Ishikawa (cell line): ENCODE results near the gene WHRN.

Experiments used
- CEBPB ChIP-seq: IDR thresholded peaks from 2 replicates; pipeline ENCODE4 v1.6.1; 2012
- EGR1 ChIP-seq: IDR thresholded peaks from 2 replicates; pipeline ENCODE4 v1.6.1; 2012
- EP300 ChIP-seq: IDR thresholded peaks from 2 replicates; pipeline ENCODE4 v1.6.1; 2012; ENCODE audit warnings: borderline replicate concordance
- FOXM1 ChIP-seq: IDR thresholded peaks from 2 replicates; pipeline ENCODE4 v1.6.1; 2012; ENCODE audit warnings: low read depth, borderline replicate concordance
- MAX ChIP-seq: IDR thresholded peaks from 2 replicates; pipeline ENCODE4 v1.6.1; 2012
- RAD21 ChIP-seq: IDR thresholded peaks from 2 replicates; pipeline ENCODE4 v1.6.1; 2012; ENCODE audit warnings: low read depth
- REST ChIP-seq: IDR thresholded peaks from 2 replicates; pipeline ENCODE4 v1.6.1; 2012; ENCODE audit warnings: low read depth, mild to moderate bottlenecking
- TAF1 ChIP-seq: IDR thresholded peaks from 2 replicates; pipeline ENCODE4 v1.6.1; 2012; ENCODE audit warnings: low read depth, mild to moderate bottlenecking
- TCF12 ChIP-seq: IDR thresholded peaks from 2 replicates; pipeline ENCODE4 v1.6.1; 2012; ENCODE audit warnings: low read depth
- TEAD4 ChIP-seq: IDR thresholded peaks from 2 replicates; pipeline ENCODE4 v1.6.1; 2012
- YY1 ChIP-seq: IDR thresholded peaks from 2 replicates; pipeline ENCODE4 v1.6.1; 2012; ENCODE audit warnings: low read depth

GRCh38 chr9:114507726-114508125 lies 2.5 kb upstream of the WHRN start:
- TF ChIP-seq EP300 (no peak), YY1 (no peak), RAD21 (peak; percentile 60), REST (no peak), TEAD4 (no peak), FOXM1 (no peak), CEBPB (no peak), MAX (no peak), EGR1 (no peak), TAF1 (no peak), TCF12 (no peak)
